NCI-H446 (cell line): ENCODE data around the gene HIRIP3.

Source experiments
- DNase-seq, 2 experiments: peaks; one replicate each; lab custom pipeline; 2025; lab: John Stamatoyannopoulos, UW

HIRIP3 gene

DNA sequence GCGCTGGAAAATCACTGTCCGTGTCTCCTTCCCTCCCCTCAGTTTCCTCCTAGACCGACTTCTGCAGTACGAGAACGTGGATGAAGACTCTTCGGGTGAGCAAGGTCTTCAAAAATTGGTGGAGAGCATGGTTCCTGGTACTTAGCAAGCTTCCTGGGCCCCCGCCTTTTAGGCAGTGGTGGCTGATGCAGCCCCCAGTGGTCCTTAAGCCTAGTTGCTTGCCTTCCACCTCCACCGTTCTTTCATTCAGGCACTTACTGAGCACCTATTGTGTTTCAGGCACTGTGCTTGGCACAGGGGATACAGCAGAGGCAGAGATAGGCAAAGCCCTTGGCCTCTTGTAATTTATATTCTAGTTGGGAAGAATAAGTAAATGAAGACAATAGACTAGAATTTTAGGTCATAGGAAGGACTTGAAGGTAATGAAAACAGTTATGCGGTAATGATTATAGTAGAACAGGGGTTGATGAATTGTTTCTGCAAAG, 1.4 kb upstream of the HIRIP3 start:
- no peak for DNase-seq

- DNase-seq = peak; percentile 88 to 98
Measured at GRCh38 chr16:29995911-29996765, 721 bp upstream of the HIRIP3 start, which contains the start of gene INO80E. TSS of gene INO80E (plus strand) at chr16:29996241. CDS start at chr16:29996311, 70 bp downstream.

GRCh38 chr16:29994600-29995323, 655 bp downstream of the HIRIP3 start:
- DNase-seq = peak in 1 of 2 experiments; percentile 64

GRCh38 chr16:29993903-29994599, 1.4 kb downstream of the HIRIP3 start:
- DNase-seq = no peak

DNA sequence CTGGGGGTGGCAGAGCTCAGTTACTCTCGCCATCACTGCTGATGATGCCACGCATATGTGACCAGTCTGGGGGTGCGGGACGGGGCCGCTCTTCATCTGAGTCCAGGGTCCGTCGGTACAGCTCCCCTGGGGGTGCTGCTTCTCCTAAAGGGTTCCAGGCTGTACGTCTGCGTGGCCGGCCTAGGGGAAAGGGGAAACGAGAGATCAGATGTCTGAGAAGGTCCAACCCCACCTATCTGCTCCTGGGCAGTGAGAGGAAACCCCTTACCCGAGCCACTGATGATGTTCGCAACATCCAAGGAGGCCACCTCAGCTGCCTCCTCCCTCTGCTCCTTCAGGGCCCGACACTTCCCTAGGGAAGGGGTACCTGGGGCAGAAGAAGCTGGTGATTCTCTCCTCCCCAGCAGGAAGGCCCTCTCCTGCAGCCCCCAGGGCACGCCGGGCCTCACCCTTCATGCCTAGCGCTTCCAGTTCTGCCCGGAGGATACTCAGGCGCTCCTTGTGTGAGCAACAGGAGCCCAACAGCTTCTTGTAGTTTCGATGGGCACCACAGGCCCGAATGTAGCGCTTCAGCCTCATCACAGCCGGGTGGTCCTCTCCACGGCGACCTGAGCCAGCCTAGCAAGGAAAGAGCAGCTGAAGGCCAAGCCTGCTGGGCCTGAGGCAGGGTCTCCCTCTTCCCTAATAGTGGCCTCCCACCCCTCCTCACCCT, 2.1 kb downstream of the HIRIP3 start:
- DNase-seq = no peak

- no peak for DNase-seq
Measured at GRCh38 chr16:29992344-29992967, 3.0 kb downstream of the HIRIP3 start.

- no peak for DNase-seq
Measured at GRCh38 chr16:29991571-29991904, 3.9 kb downstream of the HIRIP3 start.

GRCh38 chr16:29990883-29991570, 4.4 kb downstream of the HIRIP3 start:
- no peak for DNase-seq

- DNase-seq = no peak
Measured at GRCh38 chr16:29990034-29990433, 5.4 kb downstream of the HIRIP3 start.

DNA sequence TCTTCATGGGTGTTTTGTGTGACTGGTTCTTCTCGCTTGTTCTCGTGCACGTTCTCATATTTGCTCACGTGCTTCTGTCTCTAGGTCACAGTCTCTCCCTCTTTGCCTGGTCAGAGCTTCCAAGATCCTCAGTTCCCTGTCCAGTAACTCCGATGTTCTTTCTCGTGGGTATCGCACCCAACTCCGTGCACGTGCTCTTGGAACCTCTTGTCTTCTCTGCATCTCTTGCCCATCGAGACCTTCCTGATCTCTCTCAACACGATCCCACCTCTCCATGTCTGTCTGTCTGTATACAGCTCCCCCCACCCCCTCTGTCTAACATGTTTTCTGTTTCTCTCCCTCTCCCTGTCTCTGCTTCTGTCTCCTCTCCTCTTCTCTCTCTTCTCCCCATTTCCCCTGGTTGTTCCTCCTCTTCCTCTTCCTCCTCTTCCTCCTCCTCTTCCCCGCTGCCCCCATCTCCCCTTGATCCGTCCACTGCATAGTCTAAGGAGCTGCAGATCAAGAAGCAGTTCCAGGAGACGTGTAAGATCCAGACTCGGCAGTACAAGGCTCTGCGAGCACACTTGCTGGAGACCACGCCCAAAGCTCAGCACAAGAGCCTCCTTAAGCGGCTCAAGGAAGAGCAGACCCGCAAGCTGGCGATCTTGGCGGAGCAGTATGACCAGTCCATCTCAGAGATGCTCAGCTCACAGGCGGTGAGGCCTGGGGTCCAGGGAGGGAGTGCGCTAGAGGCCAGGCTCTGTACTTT, 6.1 kb downstream of the HIRIP3 start:
- no peak for DNase-seq

DNA sequence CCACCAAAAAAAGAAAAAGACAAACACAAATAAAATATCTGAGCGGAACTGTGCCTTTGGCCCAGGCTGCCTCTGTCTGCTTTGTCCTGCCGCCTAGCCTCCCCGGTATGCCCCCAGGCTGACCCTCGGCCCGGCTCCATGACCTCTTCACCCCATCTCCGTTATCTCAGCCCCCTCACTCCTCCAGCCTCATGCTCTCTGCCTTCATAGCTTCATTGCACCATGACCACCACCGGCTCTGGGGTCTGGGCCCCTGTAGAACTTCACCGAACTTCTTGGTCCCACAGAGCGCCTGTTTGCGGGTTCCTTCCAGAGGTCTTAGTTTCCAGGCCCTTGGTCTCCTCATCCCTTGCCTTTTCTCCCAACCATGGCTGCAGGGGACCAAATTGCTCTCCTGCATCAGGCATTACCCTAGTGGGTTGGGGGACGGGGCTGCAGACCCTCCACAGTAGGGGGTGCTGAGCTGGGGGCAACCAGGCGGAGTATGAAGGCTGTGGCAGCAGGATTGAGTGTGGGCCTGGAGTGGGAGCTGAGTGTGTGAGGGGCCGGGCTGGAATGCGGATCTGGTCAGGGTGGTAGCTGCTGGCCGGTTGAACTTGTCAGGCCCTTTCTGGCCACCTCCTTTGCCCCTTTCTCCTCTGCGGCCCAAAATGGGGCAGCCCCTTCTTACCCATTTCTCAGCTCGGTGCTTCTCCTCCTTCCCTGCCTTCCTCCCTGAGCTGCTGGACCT, 6.9 kb downstream of the HIRIP3 start:
- DNase-seq = no peak

DNA sequence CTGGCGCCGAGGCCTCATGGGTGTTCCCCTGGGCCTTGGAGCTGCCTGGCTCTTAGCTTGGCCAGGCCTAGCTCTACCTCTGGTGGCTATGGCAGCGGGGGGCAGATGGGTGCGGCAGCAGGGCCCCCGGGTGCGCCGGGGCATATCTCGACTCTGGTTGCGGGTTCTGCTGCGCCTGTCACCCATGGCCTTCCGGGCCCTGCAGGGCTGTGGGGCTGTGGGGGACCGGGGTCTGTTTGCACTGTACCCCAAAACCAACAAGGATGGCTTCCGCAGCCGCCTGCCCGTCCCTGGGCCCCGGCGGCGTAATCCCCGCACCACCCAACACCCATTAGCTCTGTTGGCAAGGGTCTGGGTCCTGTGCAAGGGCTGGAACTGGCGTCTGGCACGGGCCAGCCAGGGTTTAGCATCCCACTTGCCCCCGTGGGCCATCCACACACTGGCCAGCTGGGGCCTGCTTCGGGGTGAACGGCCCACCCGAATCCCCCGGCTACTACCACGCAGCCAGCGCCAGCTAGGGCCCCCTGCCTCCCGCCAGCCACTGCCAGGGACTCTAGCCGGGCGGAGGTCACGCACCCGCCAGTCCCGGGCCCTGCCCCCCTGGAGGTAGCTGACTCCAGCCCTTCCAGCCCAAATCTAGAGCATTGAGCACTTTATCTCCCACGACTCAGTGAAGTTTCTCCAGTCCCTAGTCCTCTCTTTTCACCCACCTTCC, 7.9 kb downstream of the HIRIP3 start:
- no peak for DNase-seq

GRCh38 chr16:29986931-29987330, 8.5 kb downstream of the HIRIP3 start:
- no peak for DNase-seq

- no peak for DNase-seq
Measured at GRCh38 chr16:29986231-29986630, 9.2 kb downstream of the HIRIP3 start.

GRCh38 chr16:29985271-29985811, 10.1 kb downstream of the HIRIP3 start:
- no peak for DNase-seq

DNA sequence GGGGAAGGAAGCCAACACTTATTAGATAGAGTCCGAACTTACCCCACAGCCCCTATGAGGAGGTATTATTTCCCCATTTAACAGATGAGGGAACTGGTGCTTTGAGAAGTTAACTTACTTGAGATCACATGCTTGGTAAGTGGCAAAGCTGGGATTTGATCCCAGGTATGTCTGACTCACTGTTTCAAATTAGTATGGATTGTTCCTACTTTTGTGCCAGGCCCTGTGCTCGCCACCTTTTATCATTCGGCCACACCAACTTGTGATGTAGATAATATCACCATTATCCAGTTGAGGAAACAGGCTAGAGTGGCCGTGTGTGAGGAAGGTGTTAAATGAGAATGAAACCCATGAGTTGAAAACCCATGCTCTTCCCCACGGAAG, 10.7 kb downstream of the HIRIP3 start:
- no peak for DNase-seq

DNA sequence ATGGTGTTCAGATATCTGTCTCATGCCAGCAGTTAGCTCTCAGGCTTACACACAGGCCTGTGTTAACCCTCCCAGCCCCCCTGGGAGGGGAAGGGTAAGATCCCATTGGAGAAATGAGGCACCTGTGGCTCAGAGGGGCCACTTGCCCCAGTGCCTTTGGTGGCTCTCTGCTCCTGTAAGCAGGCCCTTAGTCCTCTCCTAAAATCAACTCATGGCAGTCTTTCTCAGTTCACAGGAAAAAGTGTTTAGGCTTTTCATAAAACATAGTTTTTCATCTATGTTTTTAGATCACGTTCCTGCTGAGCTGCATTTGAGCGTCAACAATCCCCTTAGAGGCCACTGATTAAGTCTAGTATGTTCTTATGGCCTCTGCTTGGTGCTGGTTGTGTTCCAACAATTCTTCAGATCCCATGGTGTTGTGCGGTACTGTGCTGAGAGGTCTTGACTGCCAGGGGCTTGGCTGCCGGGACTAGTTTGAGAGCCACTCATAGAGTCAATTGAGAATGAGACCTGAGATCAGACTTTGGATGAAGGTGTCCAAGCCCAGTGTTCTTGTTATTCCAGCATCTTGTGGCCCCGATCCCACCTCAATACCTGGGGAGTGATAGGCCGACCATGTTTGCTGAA, 11.2 kb downstream of the HIRIP3 start:
- no peak for DNase-seq
